Mesodermal cell (in vitro differentiated cells): ENCODE results near the gene PGAP3.

ENCODE experiments used
- H3K27ac ChIP-seq: 2 replicates; pipeline ENCODE4 v1.7.0; 2013; ENCODE audit warnings: mild to moderate bottlenecking, low read depth, low read length, moderate library complexity; ENCODE audit not compliant: severe bottlenecking
- H3K36me3 ChIP-seq: 2 replicates; pipeline ENCODE4 v1.7.1; 2013; ENCODE audit warnings: mild to moderate bottlenecking, low read length, moderate library complexity; ENCODE audit not compliant: control insufficient read depth, insufficient read depth
- H3K4me1 ChIP-seq: one replicate; pipeline ENCODE4 v1.7.1; 2013; ENCODE audit warnings: mild to moderate bottlenecking, low read length; ENCODE audit not compliant: insufficient read depth, control insufficient read depth, poor library complexity, severe bottlenecking
- H3K4me3 ChIP-seq: 2 replicates; pipeline ENCODE4 v1.7.0; 2013; ENCODE audit warnings: low read length, control low read depth, mild to moderate bottlenecking; ENCODE audit not compliant: insufficient read depth, poor library complexity, severe bottlenecking; ENCODE audit errors: extremely low read depth
- H3K9me3 ChIP-seq: 2 replicates; pipeline ENCODE4 v1.7.1; 2013; ENCODE audit warnings: mild to moderate bottlenecking, low read length, moderate library complexity; ENCODE audit not compliant: control insufficient read depth
- WGBS, 2 experiments: methylation state at CpG; one replicate each; pipeline ENCODE4 v1.1.5; 2013; ENCODE audit warnings: missing lambda C conversion rate in 2 of 2; ENCODE audit not compliant: insufficient coverage in 2 of 2; 5-methylcytosine and 5-hydroxymethylcytosine counted together

The PGAP3 gene

DNA sequence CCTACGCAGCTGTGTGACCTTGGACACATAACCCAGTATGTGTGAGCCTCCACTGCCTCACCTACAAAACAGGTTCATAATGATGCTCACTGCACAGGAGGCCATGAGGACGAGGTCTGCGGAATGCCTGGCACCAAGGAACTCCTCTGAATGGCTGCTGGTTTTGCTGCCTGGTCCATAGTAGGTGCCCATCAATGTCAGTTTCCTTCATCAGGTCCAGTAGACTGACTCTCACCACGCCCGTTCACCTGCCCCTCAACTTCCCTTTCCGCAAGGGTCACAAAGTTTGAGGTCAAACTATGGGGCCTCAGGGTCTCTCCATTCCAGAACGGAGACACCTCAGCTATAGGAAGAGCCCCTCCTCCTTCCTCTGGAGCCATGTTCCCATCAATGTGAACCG, 10.8 kb downstream of the PGAP3 start:
- H3K4me1 ChIP-seq, result peaks cover 5% of the 10 kb centered on the region
- H3K27ac ChIP-seq, result no peak overlapping the region
- H3K4me3 ChIP-seq, result no peak overlapping the region
- no peaks in the 10 kb centered on the region for H3K9me3 ChIP-seq
- peaks cover 2% of the 10 kb centered on the region for H3K36me3 ChIP-seq
- WGBS, 2 experiments, result 92 to 94% methylated on average over 6 of the region's 8 CpGs

DNA sequence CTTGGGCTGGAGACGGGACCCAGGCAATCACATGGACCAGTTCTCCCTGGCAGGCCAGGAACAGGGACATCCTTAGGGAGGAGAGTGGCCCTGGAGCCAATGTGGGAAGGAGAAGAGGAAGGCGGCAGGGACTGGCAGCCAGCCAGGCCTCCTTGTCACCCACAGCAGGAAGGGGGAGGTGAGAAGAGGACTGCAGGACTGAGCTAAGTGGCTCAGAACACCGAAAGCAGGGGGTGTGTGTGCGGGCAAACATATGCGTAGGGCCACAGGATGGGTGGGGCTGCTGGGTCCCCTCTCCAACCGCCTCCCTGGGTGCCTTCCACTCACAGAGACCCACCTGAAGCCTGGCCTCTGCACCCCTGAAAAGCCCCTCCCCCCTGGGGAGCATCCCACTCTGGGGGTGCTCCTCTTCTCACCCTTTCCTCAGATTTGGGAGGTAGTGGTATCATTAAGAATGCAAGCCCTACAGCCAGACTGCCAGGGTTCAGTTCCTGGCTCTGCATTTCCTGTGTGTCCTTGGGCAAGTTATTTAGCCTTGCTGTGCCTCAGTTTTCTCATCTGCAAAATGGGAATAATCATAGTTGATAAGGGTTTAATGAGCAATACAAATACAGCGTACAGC, 11.5 kb downstream of the PGAP3 start:
- H3K36me3 ChIP-seq, result peaks cover 2% of the 10 kb centered on the region
- no peaks in the 10 kb centered on the region for H3K9me3 ChIP-seq
- no peak overlapping the region for H3K4me3 ChIP-seq
- H3K27ac ChIP-seq, result no peak overlapping the region
- 75 to 89% methylated on average over 5 to 6 of the region's 7 CpGs for WGBS, 2 experiments
- H3K4me1 ChIP-seq, result peaks cover 5% of the 10 kb centered on the region

DNA sequence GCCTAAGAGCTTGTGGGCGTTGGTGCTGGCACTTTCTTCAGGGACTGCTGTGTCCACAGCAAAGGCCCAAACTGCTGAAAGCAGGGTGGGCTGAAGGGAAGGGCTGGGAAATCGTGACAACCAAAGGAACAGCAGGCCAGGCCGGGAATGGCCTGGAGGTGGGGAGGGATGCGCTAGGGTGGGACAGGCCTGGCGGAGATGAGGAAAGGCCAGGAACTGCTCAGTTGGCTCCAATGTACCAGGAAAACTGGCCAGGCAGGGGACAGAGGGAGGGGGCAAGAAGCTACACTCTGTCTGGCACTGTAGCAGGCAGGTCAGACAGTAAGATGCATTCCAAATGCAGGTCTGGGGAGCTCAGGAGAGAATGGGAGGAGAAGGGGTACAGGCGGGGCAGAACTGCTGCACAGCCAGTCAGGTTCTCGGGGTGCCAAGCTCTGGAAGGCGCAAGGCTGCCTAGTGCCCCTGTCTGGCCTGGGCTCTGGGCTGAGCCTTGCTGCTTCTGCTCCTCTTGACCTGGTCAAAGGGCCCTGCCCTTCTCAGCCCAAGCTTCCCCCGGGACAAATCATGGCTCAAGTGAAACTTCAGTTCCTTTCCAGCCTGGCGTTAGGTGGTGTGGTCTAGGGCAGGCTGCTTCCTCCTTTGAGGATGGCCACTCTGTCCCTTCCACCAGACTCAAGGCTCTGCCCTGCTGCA, 12.3 kb downstream of the PGAP3 start:
- H3K4me1 ChIP-seq, result peaks cover 5% of the 10 kb centered on the region
- no peak overlapping the region for H3K27ac ChIP-seq
- WGBS, 2 experiments, result 84 to 89% methylated on average over 10 of the region's 10 CpGs
- no peaks in the 10 kb centered on the region for H3K9me3 ChIP-seq
- peaks cover 2% of the 10 kb centered on the region for H3K36me3 ChIP-seq
- no peak overlapping the region for H3K4me3 ChIP-seq

- Histone ChIP-seq H3K27ac (no peak overlapping the region), H3K4me1 (peaks cover 4% of the 10 kb centered on the region), H3K9me3 (no peaks in the 10 kb centered on the region), H3K4me3 (no peak overlapping the region), H3K36me3 (peaks cover 2% of the 10 kb centered on the region)
- 62 to 64% methylated on average over 6 to 8 of the region's 11 CpGs for WGBS, 2 experiments
Measured at GRCh38 chr17:39674702-39675389, 13.0 kb downstream of the PGAP3 start.

DNA sequence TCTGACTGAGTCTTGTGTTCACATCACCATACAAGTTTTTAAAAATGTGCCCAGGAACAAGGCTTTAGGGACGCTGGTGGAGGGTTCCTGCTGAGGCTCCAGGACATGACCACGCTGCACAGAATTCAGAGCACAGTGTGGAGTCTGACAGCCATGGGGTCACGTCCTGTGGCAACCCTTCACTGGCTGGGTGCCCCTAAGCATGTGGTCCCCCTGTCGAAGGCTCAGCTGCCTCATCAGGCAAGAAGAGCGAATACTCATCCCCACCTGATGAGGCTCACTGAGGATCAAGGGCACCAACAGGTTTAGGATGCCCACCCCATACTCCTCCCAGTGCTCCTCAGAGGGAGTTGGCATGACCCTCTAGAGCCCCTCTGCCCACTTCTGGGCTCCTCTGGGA, 13.7 kb downstream of the PGAP3 start:
- 94 to 95% methylated on average over 5 of the region's 5 CpGs for WGBS, 2 experiments
- H3K9me3 ChIP-seq, result no peaks in the 10 kb centered on the region
- peaks cover 2% of the 10 kb centered on the region for H3K36me3 ChIP-seq
- H3K27ac ChIP-seq, result no peak overlapping the region
- no peaks in the 10 kb centered on the region for H3K4me1 ChIP-seq
- no peak overlapping the region for H3K4me3 ChIP-seq

- H3K36me3 ChIP-seq, result peaks cover 2% of the 10 kb centered on the region
- no peaks in the 10 kb centered on the region for H3K4me1 ChIP-seq
- WGBS, 2 experiments, result 80 to 82% methylated on average over 10 to 13 of the region's 13 CpGs
- H3K27ac ChIP-seq, result no peak overlapping the region
- H3K4me3 ChIP-seq, result no peak overlapping the region
- H3K9me3 ChIP-seq, result no peaks in the 10 kb centered on the region
Measured at GRCh38 chr17:39673335-39674081, 14.3 kb downstream of the PGAP3 start.

DNA sequence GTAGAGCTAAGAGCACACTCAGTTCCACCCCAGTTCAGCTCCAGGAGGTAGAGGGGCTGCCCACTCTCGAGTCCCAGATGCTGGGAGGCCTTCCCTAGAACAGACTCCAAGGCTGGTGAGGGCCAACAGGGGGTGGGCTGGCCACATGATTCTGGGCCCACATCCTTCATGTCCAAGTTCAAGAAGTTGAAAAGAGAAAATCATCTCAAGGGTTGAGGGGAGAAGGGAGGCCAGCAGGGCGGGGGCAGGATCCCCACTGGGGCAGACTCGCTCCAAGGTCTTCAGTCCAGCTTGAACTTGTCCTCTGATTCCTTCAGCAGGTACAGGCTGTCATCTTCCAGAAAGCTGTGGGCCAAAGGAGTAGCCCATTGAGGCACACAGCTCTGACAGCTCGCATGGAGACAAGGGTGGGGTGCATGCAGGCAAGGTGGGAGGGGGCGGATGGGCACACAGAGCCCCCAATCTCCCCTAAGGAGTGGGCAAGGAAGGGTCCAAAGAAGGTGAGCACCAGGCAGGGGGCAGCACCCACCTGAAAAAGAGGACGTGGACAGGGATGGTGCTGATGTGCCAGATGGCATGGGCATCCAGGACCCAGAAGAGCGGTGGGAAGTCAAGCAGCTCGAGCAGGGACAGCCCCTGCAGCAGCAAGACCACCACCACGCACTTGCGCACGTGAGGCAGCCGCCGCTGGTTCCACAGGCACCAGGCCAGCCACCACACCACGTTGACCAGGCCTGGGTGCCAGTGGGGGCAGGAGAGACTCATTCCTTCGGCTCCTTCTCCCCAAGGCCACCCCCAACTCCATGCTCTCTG, 15.1 kb downstream of the PGAP3 start:
- 88 to 91% methylated on average over 13 to 14 of the region's 15 CpGs for WGBS, 2 experiments

GRCh38 chr17:39671651-39672521, 16.0 kb downstream of the PGAP3 start:
- Histone ChIP-seq H3K36me3 (peaks cover under 1% of the 10 kb centered on the region), H3K4me3 (no peak overlapping the region), H3K27ac (no peak overlapping the region), H3K9me3 (no peaks in the 10 kb centered on the region), H3K4me1 (peaks cover 9% of the 10 kb centered on the region)
- 84 to 93% methylated on average over 13 of the region's 19 CpGs for WGBS, 2 experiments

More for the DNA sequence above, 15.1 kb downstream of the PGAP3 start:
- no peak overlapping the region for H3K4me3 ChIP-seq
- no peak overlapping the region for H3K27ac ChIP-seq
- H3K36me3 ChIP-seq, result peaks cover 2% of the 10 kb centered on the region
- peaks cover 4% of the 10 kb centered on the region for H3K4me1 ChIP-seq
- H3K9me3 ChIP-seq, result no peaks in the 10 kb centered on the region

DNA sequence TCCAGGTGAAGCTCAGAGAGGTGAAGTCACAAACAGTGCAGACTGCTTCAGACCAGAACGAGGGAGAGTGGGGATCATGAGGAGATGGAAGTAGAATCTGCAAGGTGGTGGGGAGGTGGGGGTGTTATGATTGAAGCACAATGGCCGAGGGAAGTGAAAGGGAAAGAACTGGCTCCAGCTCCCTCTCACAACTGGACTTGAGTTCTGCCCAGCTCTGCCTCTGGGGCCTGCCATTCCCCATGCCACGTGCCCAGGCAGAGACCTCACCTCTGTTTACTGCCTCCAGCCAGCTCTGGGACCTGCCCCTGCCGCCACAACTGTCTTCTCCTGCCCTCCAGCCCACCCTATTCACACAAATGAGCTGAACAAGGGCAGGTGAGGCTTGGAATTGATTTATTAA, 17.1 kb downstream of the PGAP3 start:
- Histone ChIP-seq H3K4me1 (peaks cover 9% of the 10 kb centered on the region), H3K36me3 (no peaks in the 10 kb centered on the region), H3K27ac (no peak overlapping the region), H3K9me3 (no peaks in the 10 kb centered on the region), H3K4me3 (no peak overlapping the region)
- 64 to 72% methylated on average over 2 to 3 of the region's 4 CpGs for WGBS, 2 experiments
